HepG2 (cell line): ENCODE data around the gene DTNB. TPM values are rescaled to one million over a fixed set of nuclear protein-coding genes. Genes with fewer than 3 reads are reported as not detected.

Experiments
- EP300 ChIP-seq, 3 experiments: sonication (generic) in 1 of 3; formaldehyde crosslinking in 1 of 3; IDR thresholded peaks; 2 replicates each; pipeline versions ENCODE4 v1.5.1 to v1.6.1; 2011 to 2020; ENCODE audit warnings: low read depth in 2 of 3, low read length in 2 of 3, borderline replicate concordance in 1 of 3, improper control_type of control experiment in 1 of 3, mild to moderate bottlenecking in 1 of 3, missing genetic modification reagents in 1 of 3, moderate library complexity in 1 of 3
- HHEX ChIP-seq: IDR thresholded peaks from 2 replicates; pipeline ENCODE4 v1.6.1; 2016; ENCODE audit warnings: control low read depth
- KLF13 ChIP-seq: sonication (generic); formaldehyde crosslinking; IDR thresholded peaks from 2 replicates; pipeline ENCODE4 v1.4.0; 2020; ENCODE audit warnings: mild to moderate bottlenecking, missing genetic modification reagents
- NCOR1 ChIP-seq: fragments of 200-600 bp; sonication (generic); IDR thresholded peaks from 2 replicates; pipeline ENCODE4 v1.7.0; 2017; ENCODE audit warnings: antibody characterized with exemption, low read length, borderline replicate concordance
- NR1H2 ChIP-seq: sonication (generic); formaldehyde crosslinking; IDR thresholded peaks from 2 replicates; pipeline ENCODE4 v1.8.1; 2022; ENCODE audit warnings: low read depth, missing genetic modification reagents, borderline replicate concordance
- SATB2 ChIP-seq: sonication (generic); formaldehyde crosslinking; IDR thresholded peaks from 2 replicates; pipeline ENCODE4 v1.5.0; 2020; ENCODE audit warnings: missing genetic modification reagents
- ZNF670 ChIP-seq: sonication (generic); formaldehyde crosslinking; IDR thresholded peaks from 2 replicates; pipeline ENCODE4 v1.8.0; 2022; ENCODE audit warnings: mild to moderate bottlenecking, missing genetic modification reagents, borderline replicate concordance
- ZNF746 ChIP-seq: sonication (generic); formaldehyde crosslinking; IDR thresholded peaks from 2 replicates; pipeline ENCODE4 v1.8.0; 2022; ENCODE audit warnings: mild to moderate bottlenecking, missing genetic modification reagents
- ZSCAN9 ChIP-seq: IDR thresholded peaks from 2 replicates; pipeline ENCODE4 v1.6.1; 2016; ENCODE audit warnings: borderline replicate concordance
- polyA plus RNA-seq, 8 experiments: library from polyadenylated mRNA; depleted of rRNA in 3 of 8; stranded (reverse) in 7 of 8; unstranded in 1 of 8; fragments of >200 nt; fragmentation: Illumina TruSeq in 4 of 8; extraction: Trizol in 4 of 8; gene quantifications; 2 replicates each; pipeline versions ENCODE4 v1.2.1 to v1.2.3, GENCODE V29; 2011 to 2016; ENCODE audit warnings: low read depth in 4 of 8, missing spikeins in 1 of 8, mixed read lengths in 1 of 8; ENCODE audit not compliant: insufficient read depth in 1 of 8
- total RNA-seq, 5 experiments: library from RNA; depleted of rRNA; stranded (reverse); fragments of >200 nt; fragmentation: Illumina TruSeq; extraction: Trizol; gene quantifications; 2 replicates each; pipeline ENCODE4 v1.2.3, GENCODE V29; 2016; ENCODE audit warnings: low read depth in 1 of 5
- TF ChIP-seq, protein P1 (sequence below): sonication (generic); formaldehyde crosslinking; IDR thresholded peaks from 2 replicates; pipeline ENCODE4 v1.4.0; 2020; ENCODE audit warnings: missing genetic modification reagents
- TF ChIP-seq, protein P2 (sequence below): sonication (generic); formaldehyde crosslinking; IDR thresholded peaks from 2 replicates; pipeline ENCODE4 v1.4.0; 2020; ENCODE audit warnings: missing genetic modification reagents, borderline replicate concordance
- TF ChIP-seq, protein P3 (sequence below): sonication (generic); formaldehyde crosslinking; conservative IDR thresholded peaks from 2 replicates; pipeline ENCODE4 v1.4.0; 2020; ENCODE audit warnings: missing genetic modification reagents
- TF ChIP-seq, protein P4 (sequence below): sonication (generic); formaldehyde crosslinking; IDR thresholded peaks from 2 replicates; pipeline ENCODE4 v1.9.0; 2021; ENCODE audit warnings: missing genetic modification reagents, borderline replicate concordance
- TF ChIP-seq, protein P5 (sequence below): sonication (generic); formaldehyde crosslinking; IDR thresholded peaks from 2 replicates; pipeline ENCODE4 v1.5.0; 2020; ENCODE audit warnings: missing genetic modification reagents

The DTNB gene
- total and polyA plus RNA-seq, 2 of the 13 experiments (the other 11 are each of a cell fraction or from before 2014, with no cell fraction given), result 14.4 to 23.9 TPM

DNA sequence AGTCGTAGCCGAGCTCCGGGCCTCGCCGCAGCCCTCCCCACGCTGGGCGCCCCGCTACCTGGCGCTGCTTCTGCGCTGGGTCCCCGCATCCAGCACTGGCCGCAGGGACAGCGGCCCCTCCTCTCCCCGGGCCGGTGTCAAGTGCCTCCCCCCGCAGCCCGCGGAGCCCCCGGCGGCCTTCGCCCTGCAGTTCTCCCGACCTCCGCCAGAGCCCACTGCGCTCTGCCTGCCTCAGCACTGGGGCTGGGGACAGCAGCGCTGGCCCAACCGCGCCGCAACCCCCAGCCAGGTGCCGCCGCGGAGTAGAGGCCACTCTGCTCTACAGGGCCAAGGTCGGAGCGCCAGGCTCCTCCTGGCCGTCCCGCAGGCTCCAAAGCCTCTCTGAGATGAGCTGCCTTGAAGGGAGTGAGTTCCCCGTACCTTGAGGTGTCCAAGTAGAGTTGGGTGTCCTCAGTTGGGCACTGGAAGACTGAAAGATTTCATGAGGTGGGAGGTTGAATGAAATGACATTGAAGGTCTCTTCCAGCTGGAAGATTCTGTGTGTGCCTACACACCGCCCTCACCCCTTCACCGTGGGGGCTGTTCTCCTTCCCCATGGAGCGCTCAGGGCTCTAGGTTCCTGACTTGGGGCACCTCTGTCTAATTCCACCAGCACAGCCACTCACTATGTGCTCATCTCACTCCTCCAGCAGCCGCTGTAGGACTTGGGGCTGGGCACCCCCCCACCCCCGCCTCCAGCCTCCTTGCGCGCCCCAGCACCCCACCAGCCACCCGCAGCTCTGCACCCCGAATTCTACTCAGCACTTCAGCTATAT is 330.8 kb downstream of the DTNB start (continued):
- TF ChIP-seq, protein P1, sequence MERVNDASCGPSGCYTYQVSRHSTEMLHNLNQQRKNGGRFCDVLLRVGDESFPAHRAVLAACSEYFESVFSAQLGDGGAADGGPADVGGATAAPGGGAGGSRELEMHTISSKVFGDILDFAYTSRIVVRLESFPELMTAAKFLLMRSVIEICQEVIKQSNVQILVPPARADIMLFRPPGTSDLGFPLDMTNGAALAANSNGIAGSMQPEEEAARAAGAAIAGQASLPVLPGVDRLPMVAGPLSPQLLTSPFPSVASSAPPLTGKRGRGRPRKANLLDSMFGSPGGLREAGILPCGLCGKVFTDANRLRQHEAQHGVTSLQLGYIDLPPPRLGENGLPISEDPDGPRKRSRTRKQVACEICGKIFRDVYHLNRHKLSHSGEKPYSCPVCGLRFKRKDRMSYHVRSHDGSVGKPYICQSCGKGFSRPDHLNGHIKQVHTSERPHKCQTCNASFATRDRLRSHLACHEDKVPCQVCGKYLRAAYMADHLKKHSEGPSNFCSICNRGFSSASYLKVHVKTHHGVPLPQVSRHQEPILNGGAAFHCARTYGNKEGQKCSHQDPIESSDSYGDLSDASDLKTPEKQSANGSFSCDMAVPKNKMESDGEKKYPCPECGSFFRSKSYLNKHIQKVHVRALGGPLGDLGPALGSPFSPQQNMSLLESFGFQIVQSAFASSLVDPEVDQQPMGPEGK, result peak; percentile 100
- TF ChIP-seq HHEX (no peak), SATB2 (no peak), ZNF670 (CRISPR knock-in tag) (no peak), ZNF746 (CRISPR knock-in tag) (peak; percentile 93), EP300 (IDR thresholded peaks at IDR 0.05; ENCODE audit: low read depth in 2 of 2, low read length in 2 of 2) (peak in 1 of 2 experiments; percentile 12; a peak in 1 of 4 replicates), EP300 (CRISPR knock-in tag; IDR thresholded peaks at IDR 0.05; ENCODE audit: borderline replicate concordance) (peak; percentile 37; the same call in 1 of the 2 replicates), ZSCAN9 (peak; percentile 71; the same call in 1 of the 2 replicates), NR1H2 (CRISPR knock-in tag) (no peak), NCOR1 (no peak), KLF13 (CRISPR knock-in tag) (peak; percentile 89; the same call in 1 of the 2 replicates)
- TF ChIP-seq, protein P2, sequence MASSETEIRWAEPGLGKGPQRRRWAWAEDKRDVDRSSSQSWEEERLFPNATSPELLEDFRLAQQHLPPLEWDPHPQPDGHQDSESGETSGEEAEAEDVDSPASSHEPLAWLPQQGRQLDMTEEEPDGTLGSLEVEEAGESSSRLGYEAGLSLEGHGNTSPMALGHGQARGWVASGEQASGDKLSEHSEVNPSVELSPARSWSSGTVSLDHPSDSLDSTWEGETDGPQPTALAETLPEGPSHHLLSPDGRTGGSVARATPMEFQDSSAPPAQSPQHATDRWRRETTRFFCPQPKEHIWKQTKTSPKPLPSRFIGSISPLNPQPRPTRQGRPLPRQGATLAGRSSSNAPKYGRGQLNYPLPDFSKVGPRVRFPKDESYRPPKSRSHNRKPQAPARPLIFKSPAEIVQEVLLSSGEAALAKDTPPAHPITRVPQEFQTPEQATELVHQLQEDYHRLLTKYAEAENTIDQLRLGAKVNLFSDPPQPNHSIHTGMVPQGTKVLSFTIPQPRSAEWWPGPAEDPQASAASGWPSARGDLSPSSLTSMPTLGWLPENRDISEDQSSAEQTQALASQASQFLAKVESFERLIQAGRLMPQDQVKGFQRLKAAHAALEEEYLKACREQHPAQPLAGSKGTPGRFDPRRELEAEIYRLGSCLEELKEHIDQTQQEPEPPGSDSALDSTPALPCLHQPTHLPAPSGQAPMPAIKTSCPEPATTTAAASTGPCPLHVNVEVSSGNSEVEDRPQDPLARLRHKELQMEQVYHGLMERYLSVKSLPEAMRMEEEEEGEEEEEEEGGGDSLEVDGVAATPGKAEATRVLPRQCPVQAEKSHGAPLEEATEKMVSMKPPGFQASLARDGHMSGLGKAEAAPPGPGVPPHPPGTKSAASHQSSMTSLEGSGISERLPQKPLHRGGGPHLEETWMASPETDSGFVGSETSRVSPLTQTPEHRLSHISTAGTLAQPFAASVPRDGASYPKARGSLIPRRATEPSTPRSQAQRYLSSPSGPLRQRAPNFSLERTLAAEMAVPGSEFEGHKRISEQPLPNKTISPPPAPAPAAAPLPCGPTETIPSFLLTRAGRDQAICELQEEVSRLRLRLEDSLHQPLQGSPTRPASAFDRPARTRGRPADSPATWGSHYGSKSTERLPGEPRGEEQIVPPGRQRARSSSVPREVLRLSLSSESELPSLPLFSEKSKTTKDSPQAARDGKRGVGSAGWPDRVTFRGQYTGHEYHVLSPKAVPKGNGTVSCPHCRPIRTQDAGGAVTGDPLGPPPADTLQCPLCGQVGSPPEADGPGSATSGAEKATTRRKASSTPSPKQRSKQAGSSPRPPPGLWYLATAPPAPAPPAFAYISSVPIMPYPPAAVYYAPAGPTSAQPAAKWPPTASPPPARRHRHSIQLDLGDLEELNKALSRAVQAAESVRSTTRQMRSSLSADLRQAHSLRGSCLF (CRISPR knock-in tag), result no peak
- TF ChIP-seq, protein P3, sequence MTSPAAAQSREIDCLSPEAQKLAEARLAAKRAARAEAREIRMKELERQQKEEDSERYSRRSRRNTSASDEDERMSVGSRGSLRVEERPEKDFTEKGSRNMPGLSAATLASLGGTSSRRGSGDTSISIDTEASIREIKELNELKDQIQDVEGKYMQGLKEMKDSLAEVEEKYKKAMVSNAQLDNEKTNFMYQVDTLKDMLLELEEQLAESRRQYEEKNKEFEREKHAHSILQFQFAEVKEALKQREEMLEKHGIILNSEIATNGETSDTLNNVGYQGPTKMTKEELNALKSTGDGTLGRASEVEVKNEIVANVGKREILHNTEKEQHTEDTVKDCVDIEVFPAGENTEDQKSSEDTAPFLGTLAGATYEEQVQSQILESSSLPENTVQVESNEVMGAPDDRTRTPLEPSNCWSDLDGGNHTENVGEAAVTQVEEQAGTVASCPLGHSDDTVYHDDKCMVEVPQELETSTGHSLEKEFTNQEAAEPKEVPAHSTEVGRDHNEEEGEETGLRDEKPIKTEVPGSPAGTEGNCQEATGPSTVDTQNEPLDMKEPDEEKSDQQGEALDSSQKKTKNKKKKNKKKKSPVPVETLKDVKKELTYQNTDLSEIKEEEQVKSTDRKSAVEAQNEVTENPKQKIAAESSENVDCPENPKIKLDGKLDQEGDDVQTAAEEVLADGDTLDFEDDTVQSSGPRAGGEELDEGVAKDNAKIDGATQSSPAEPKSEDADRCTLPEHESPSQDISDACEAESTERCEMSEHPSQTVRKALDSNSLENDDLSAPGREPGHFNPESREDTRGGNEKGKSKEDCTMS (CRISPR knock-in tag), result no peak
- TF ChIP-seq, protein P4, sequence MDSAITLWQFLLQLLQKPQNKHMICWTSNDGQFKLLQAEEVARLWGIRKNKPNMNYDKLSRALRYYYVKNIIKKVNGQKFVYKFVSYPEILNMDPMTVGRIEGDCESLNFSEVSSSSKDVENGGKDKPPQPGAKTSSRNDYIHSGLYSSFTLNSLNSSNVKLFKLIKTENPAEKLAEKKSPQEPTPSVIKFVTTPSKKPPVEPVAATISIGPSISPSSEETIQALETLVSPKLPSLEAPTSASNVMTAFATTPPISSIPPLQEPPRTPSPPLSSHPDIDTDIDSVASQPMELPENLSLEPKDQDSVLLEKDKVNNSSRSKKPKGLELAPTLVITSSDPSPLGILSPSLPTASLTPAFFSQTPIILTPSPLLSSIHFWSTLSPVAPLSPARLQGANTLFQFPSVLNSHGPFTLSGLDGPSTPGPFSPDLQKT (CRISPR knock-in tag), result 0 out of 2 replicates have a peak, but pooled peaks have one; percentile 48
- TF ChIP-seq, protein P5, sequence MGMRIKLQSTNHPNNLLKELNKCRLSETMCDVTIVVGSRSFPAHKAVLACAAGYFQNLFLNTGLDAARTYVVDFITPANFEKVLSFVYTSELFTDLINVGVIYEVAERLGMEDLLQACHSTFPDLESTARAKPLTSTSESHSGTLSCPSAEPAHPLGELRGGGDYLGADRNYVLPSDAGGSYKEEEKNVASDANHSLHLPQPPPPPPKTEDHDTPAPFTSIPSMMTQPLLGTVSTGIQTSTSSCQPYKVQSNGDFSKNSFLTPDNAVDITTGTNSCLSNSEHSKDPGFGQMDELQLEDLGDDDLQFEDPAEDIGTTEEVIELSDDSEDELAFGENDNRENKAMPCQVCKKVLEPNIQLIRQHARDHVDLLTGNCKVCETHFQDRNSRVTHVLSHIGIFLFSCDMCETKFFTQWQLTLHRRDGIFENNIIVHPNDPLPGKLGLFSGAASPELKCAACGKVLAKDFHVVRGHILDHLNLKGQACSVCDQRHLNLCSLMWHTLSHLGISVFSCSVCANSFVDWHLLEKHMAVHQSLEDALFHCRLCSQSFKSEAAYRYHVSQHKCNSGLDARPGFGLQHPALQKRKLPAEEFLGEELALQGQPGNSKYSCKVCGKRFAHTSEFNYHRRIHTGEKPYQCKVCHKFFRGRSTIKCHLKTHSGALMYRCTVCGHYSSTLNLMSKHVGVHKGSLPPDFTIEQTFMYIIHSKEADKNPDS (CRISPR knock-in tag), result peak; percentile 61; the same call in 1 of the 2 replicates
